ENCODE measurements around the gene TRPM6.

The TRPM6 gene

DNA sequence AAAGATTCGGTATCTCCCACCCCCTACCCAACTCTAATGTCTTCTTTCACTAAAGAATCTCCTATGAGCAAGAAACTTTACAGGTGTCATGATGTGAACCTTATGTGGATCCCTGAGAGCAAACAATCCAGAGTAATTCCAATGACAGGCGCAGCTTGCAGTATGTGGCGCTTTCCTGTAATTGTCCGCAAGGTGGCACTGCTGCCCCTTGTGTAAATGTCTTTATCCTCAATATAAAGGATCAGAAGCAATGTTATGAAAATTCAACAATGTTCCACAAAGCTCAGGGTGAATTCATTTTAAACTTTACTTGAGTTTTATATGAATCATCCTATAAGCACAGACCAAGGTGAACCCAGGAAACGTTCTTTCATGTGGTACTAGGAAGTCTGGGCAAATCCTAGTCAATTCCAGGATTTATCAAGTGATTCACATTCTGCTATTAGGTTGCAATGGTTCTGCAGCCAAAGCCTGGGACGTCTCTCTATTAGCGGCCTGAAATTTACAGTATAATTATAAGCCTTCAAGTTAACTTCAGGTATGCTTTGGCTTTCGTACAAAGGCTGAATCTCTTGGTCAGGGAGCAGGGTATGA is 113.7 kb downstream of the TRPM6 start:
- Histone ChIP-seq H3K4me3 (ENCODE audit: low read length in 2 of 2) (no peak overlapping the region), H3K9ac (ENCODE audit: low read length in 2 of 2) (no peak overlapping the region), H3K36me3 (ENCODE audit: control insufficient read depth in 2 of 2, insufficient read depth in 2 of 2, low read length in 2 of 2) (no peaks in the 10 kb centered on the region), H3K9me3 (ENCODE audit: control insufficient read depth in 2 of 2, low read length in 2 of 2) (no peaks in the 10 kb centered on the region), H3K27me3 (ENCODE audit: control insufficient read depth in 1 of 2, insufficient read depth in 2 of 2, low read length in 2 of 2) (peaks cover 0 to 2% of the 10 kb centered on the region in 2 donors), H3K4me1 (ENCODE audit: control insufficient read depth, insufficient read depth, low read length) (no peaks in the 10 kb centered on the region), H3K27ac (ENCODE audit: low read length) (no peak overlapping the region)

DNA sequence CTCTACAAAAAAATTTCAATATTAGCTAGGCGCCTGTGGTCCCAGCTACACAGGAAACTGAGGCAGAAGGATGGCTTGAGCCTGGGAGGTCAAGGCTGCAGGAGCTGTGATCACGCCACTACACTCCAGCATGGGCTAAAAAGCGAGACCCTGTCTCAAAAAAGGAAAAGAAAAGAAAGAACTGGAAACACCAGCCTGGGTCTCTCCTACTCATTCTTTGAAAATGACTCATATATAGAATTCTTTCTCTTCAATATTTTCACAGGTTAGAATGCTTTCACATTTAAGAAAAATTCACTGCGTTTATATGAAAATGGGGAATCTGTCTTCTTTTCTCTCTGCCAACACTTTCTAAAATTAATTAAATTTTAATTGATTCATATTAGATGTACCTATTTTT is 115.6 kb downstream of the TRPM6 start:
- Histone ChIP-seq H3K4me3 (ENCODE audit: low read length in 2 of 2) (no peak overlapping the region), H3K27ac (ENCODE audit: low read length) (no peak overlapping the region), H3K9me3 (ENCODE audit: control insufficient read depth in 2 of 2, low read length in 2 of 2) (no peaks in the 10 kb centered on the region), H3K4me1 (ENCODE audit: control insufficient read depth, insufficient read depth, low read length) (no peaks in the 10 kb centered on the region), H3K27me3 (ENCODE audit: control insufficient read depth in 1 of 2, insufficient read depth in 2 of 2, low read length in 2 of 2) (no peaks in the 10 kb centered on the region), H3K9ac (ENCODE audit: low read length in 2 of 2) (no peak overlapping the region), H3K36me3 (ENCODE audit: control insufficient read depth in 2 of 2, insufficient read depth in 2 of 2, low read length in 2 of 2) (no peaks in the 10 kb centered on the region)

- Histone ChIP-seq H3K27ac (ENCODE audit: low read length) (no peak overlapping the region), H3K4me3 (ENCODE audit: low read length in 2 of 2) (no peak overlapping the region), H3K9me3 (ENCODE audit: control insufficient read depth in 2 of 2, low read length in 2 of 2) (no peaks in the 10 kb centered on the region), H3K36me3 (ENCODE audit: control insufficient read depth in 2 of 2, insufficient read depth in 2 of 2, low read length in 2 of 2) (no peaks in the 10 kb centered on the region), H3K9ac (ENCODE audit: low read length in 2 of 2) (no peak overlapping the region), H3K4me1 (ENCODE audit: control insufficient read depth, insufficient read depth, low read length) (no peaks in the 10 kb centered on the region), H3K27me3 (ENCODE audit: control insufficient read depth in 1 of 2, insufficient read depth in 2 of 2, low read length in 2 of 2) (no peaks in the 10 kb centered on the region)
Observed at GRCh38 chr9:74771672-74772071, 116.0 kb downstream of the TRPM6 start.

GRCh38 chr9:74771262-74771585 is 116.5 kb downstream of the TRPM6 start:
- Histone ChIP-seq H3K9me3 (ENCODE audit: control insufficient read depth in 2 of 2, low read length in 2 of 2) (no peaks in the 10 kb centered on the region), H3K9ac (ENCODE audit: low read length in 2 of 2) (no peak overlapping the region), H3K27ac (ENCODE audit: low read length) (no peak overlapping the region), H3K4me3 (ENCODE audit: low read length in 2 of 2) (no peak overlapping the region), H3K4me1 (ENCODE audit: control insufficient read depth, insufficient read depth, low read length) (no peaks in the 10 kb centered on the region), H3K36me3 (ENCODE audit: control insufficient read depth in 2 of 2, insufficient read depth in 2 of 2, low read length in 2 of 2) (no peaks in the 10 kb centered on the region), H3K27me3 (ENCODE audit: control insufficient read depth in 1 of 2, insufficient read depth in 2 of 2, low read length in 2 of 2) (no peaks in the 10 kb centered on the region)

GRCh38 chr9:74770508-74771261 is 117.0 kb downstream of the TRPM6 start:
- Histone ChIP-seq H3K9ac (ENCODE audit: low read length in 2 of 2) (no peak overlapping the region), H3K27ac (ENCODE audit: low read length) (no peak overlapping the region), H3K27me3 (ENCODE audit: control insufficient read depth in 1 of 2, insufficient read depth in 2 of 2, low read length in 2 of 2) (no peaks in the 10 kb centered on the region), H3K9me3 (ENCODE audit: control insufficient read depth in 2 of 2, low read length in 2 of 2) (no peaks in the 10 kb centered on the region), H3K36me3 (ENCODE audit: control insufficient read depth in 2 of 2, insufficient read depth in 2 of 2, low read length in 2 of 2) (no peaks in the 10 kb centered on the region), H3K4me3 (ENCODE audit: low read length in 2 of 2) (no peak overlapping the region), H3K4me1 (ENCODE audit: control insufficient read depth, insufficient read depth, low read length) (no peaks in the 10 kb centered on the region)

- no peak overlapping the region for H3K4me3 ChIP-seq (ENCODE audit: low read length in 2 of 2)
- H3K27ac ChIP-seq (ENCODE audit: low read length), result no peak overlapping the region
- H3K9ac ChIP-seq (ENCODE audit: low read length in 2 of 2), result no peak overlapping the region
- H3K36me3 ChIP-seq (ENCODE audit: control insufficient read depth in 2 of 2, insufficient read depth in 2 of 2, low read length in 2 of 2), result no peaks in the 10 kb centered on the region
- no peaks in the 10 kb centered on the region for H3K27me3 ChIP-seq (ENCODE audit: control insufficient read depth in 1 of 2, insufficient read depth in 2 of 2, low read length in 2 of 2)
- no peaks in the 10 kb centered on the region for H3K4me1 ChIP-seq (ENCODE audit: control insufficient read depth, insufficient read depth, low read length)
- H3K9me3 ChIP-seq (ENCODE audit: control insufficient read depth in 2 of 2, low read length in 2 of 2), result no peaks in the 10 kb centered on the region
Observed at GRCh38 chr9:74765481-74765971, 122.2 kb downstream of the TRPM6 start.

DNA sequence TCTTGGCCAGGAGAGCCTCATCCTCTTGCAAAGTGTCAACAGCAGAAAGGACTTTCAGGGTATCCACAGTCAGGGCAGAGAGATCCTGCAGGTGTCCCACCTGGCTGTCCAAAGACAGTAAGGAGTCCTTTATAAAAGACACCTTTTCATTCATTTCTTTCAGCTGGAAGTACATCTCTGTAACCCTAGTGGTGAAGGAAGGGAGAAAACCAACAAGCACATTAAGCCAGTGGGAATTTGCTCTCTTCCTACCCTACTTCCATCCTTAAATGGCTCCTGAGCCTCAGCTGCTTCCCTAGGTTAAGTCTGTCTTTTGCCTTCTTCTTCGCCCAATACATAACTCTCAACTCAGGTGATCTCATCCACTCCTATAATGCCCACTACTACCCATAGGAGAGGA is 124.8 kb downstream of the TRPM6 start:
- Histone ChIP-seq H3K4me3 (ENCODE audit: low read length in 2 of 2) (no peak overlapping the region), H3K27me3 (ENCODE audit: control insufficient read depth in 1 of 2, insufficient read depth in 2 of 2, low read length in 2 of 2) (no peaks in the 10 kb centered on the region), H3K9me3 (ENCODE audit: control insufficient read depth in 2 of 2, low read length in 2 of 2) (no peaks in the 10 kb centered on the region), H3K27ac (ENCODE audit: low read length) (no peak overlapping the region), H3K9ac (ENCODE audit: low read length in 2 of 2) (no peak overlapping the region), H3K36me3 (ENCODE audit: control insufficient read depth in 2 of 2, insufficient read depth in 2 of 2, low read length in 2 of 2) (no peaks in the 10 kb centered on the region), H3K4me1 (ENCODE audit: control insufficient read depth, insufficient read depth, low read length) (no peaks in the 10 kb centered on the region)

DNA sequence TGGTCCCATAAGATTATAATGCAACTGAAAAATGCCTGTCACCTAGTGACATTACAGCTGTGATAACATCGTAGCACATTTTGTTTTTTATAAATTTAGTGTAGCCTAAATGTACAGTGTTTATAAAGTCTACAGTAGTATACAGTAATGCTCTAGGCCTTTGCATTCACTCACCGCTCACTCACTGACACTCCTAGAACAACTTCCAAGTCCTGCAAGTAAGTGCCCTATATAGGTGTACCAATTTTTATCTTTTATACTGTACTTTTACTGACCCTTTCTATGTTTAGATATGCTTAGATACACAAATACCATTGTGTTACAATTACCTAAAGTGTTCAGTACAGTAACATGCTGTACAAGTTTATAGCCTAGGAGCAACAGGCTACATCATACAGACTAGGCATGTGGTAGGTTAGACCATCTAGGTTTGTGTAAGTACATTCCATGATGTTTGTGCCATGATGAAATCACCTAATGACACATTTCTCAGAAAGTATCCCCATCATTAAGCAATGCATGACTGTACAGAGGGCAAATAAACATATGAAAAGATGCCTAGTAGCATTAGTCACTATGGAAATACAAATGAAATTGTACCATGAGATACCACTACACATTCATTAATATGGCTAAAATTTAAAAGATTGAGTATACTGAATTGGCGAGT is 127.6 kb downstream of the TRPM6 start:
- Histone ChIP-seq H3K9me3 (ENCODE audit: control insufficient read depth in 2 of 2, low read length in 2 of 2) (no peaks in the 10 kb centered on the region), H3K4me3 (ENCODE audit: low read length in 2 of 2) (no peak overlapping the region), H3K27ac (ENCODE audit: low read length) (no peak overlapping the region), H3K9ac (ENCODE audit: low read length in 2 of 2) (no peak overlapping the region), H3K4me1 (ENCODE audit: control insufficient read depth, insufficient read depth, low read length) (no peaks in the 10 kb centered on the region), H3K27me3 (ENCODE audit: control insufficient read depth in 1 of 2, insufficient read depth in 2 of 2, low read length in 2 of 2) (no peaks in the 10 kb centered on the region), H3K36me3 (ENCODE audit: control insufficient read depth in 2 of 2, insufficient read depth in 2 of 2, low read length in 2 of 2) (no peaks in the 10 kb centered on the region)

GRCh38 chr9:74755999-74756398 is 131.7 kb downstream of the TRPM6 start:
- Histone ChIP-seq H3K27ac (ENCODE audit: low read length) (no peak overlapping the region), H3K9ac (ENCODE audit: low read length in 2 of 2) (no peak overlapping the region), H3K4me1 (ENCODE audit: control insufficient read depth, insufficient read depth, low read length) (no peaks in the 10 kb centered on the region), H3K27me3 (ENCODE audit: control insufficient read depth in 1 of 2, insufficient read depth in 2 of 2, low read length in 2 of 2) (no peaks in the 10 kb centered on the region), H3K9me3 (ENCODE audit: control insufficient read depth in 2 of 2, low read length in 2 of 2) (no peaks in the 10 kb centered on the region), H3K36me3 (ENCODE audit: control insufficient read depth in 2 of 2, insufficient read depth in 2 of 2, low read length in 2 of 2) (no peaks in the 10 kb centered on the region), H3K4me3 (ENCODE audit: low read length in 2 of 2) (no peak overlapping the region)

- H3K36me3 ChIP-seq (ENCODE audit: control insufficient read depth in 2 of 2, insufficient read depth in 2 of 2, low read length in 2 of 2), result no peaks in the 10 kb centered on the region
- no peak overlapping the region for H3K4me3 ChIP-seq (ENCODE audit: low read length in 2 of 2)
- no peak overlapping the region for H3K27ac ChIP-seq (ENCODE audit: low read length)
- no peaks in the 10 kb centered on the region for H3K9me3 ChIP-seq (ENCODE audit: control insufficient read depth in 2 of 2, low read length in 2 of 2)
- H3K27me3 ChIP-seq (ENCODE audit: control insufficient read depth in 1 of 2, insufficient read depth in 2 of 2, low read length in 2 of 2), result no peaks in the 10 kb centered on the region
- H3K9ac ChIP-seq (ENCODE audit: low read length in 2 of 2), result no peak overlapping the region
- H3K4me1 ChIP-seq (ENCODE audit: control insufficient read depth, insufficient read depth, low read length), result no peaks in the 10 kb centered on the region
Observed at GRCh38 chr9:74755355-74755754, 132.4 kb downstream of the TRPM6 start.

DNA sequence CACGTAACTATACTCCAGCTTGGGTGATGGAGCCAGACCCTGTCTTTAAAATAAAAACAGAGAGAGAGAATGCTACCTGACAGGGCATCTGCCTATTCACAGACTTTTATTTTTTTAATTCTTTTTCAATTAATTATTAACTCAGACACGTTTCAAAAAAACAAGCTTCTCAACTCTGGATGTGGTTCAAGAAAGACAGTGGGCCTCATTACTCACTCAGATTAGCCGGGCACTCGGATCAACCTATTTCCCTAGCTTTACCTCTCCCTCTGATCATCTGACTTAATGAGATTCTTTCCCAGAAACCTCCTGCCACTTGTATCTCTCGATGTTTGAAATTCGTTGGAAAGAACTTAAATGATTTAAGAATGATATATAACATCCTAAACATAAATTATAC is 134.1 kb downstream of the TRPM6 start:
- no peak overlapping the region for H3K4me3 ChIP-seq (ENCODE audit: low read length in 2 of 2)
- no peaks in the 10 kb centered on the region for H3K27me3 ChIP-seq (ENCODE audit: control insufficient read depth in 1 of 2, insufficient read depth in 2 of 2, low read length in 2 of 2)

More for the DNA sequence above, 134.1 kb downstream of the TRPM6 start:
- no peak overlapping the region for H3K27ac ChIP-seq (ENCODE audit: low read length)
- H3K9ac ChIP-seq (ENCODE audit: low read length in 2 of 2), result no peak overlapping the region
- no peaks in the 10 kb centered on the region for H3K9me3 ChIP-seq (ENCODE audit: control insufficient read depth in 2 of 2, low read length in 2 of 2)
- H3K4me1 ChIP-seq (ENCODE audit: control insufficient read depth, insufficient read depth, low read length), result no peaks in the 10 kb centered on the region
- H3K36me3 ChIP-seq (ENCODE audit: control insufficient read depth in 2 of 2, insufficient read depth in 2 of 2, low read length in 2 of 2), result no peaks in the 10 kb centered on the region
